HepG2 (cell line): Measurements from ENCODE around the gene TMED5. TPM values are rescaled to one million over a fixed set of nuclear protein-coding genes. Genes with fewer than 3 reads are reported as not detected.

Experiments used
- AFF4 ChIP-seq: sonication (generic); formaldehyde crosslinking; IDR thresholded peaks from 2 replicates; pipeline ENCODE4 v1.4.0; 2020; ENCODE audit warnings: missing genetic modification reagents
- ASH2L ChIP-seq: fragments of 300-600, 200-600 bp; sonication (generic); IDR thresholded peaks from 2 replicates; pipeline ENCODE4 v1.7.0; 2017; ENCODE audit warnings: low read depth, mild to moderate bottlenecking, moderate library complexity, mixed read lengths, low read length; ENCODE audit not compliant: insufficient read length
- HMGXB4 ChIP-seq, 2 experiments: sonication (generic) in 1 of 2; formaldehyde crosslinking in 1 of 2; IDR thresholded peaks; 2 replicates each; pipeline versions ENCODE4 v1.4.0 to v1.6.1; 2018 to 2020; ENCODE audit warnings: missing genetic modification reagents in 2 of 2, borderline replicate concordance in 1 of 2, low read depth in 1 of 2, mild to moderate bottlenecking in 1 of 2, missing biosample characterization in 1 of 2
- NFIB ChIP-seq: sonication (generic); formaldehyde crosslinking; IDR thresholded peaks from 2 replicates; pipeline ENCODE4 v1.9.0; 2021; ENCODE audit warnings: missing genetic modification reagents, mild to moderate bottlenecking, borderline replicate concordance
- NFIC ChIP-seq: IDR thresholded peaks from 2 replicates; pipeline ENCODE4 v1.6.1; 2012; ENCODE audit warnings: mild to moderate bottlenecking, low read length, inconsistent platforms
- NR2F6 ChIP-seq, 2 experiments: IDR thresholded peaks; 2 replicates each; pipeline ENCODE4 v1.6.1; 2016; ENCODE audit warnings: antibody characterized with exemption in 1 of 2, mild to moderate bottlenecking in 1 of 2
- POLR2AphosphoS2 ChIP-seq: IDR thresholded peaks from 2 replicates; pipeline ENCODE4 v1.6.1; 2011; ENCODE audit warnings: low read depth, low read length, improper control_type of control experiment
- TERF1 ChIP-seq: sonication (generic); formaldehyde crosslinking; IDR thresholded peaks from 2 replicates; pipeline ENCODE4 v1.8.0; 2022; ENCODE audit warnings: mild to moderate bottlenecking, missing genetic modification reagents, moderate library complexity
- TGIF2 ChIP-seq: IDR thresholded peaks from 2 replicates; pipeline ENCODE4 v1.6.1; 2016; ENCODE audit warnings: control low read depth, missing compliant biosample characterization
- XRCC5 ChIP-seq: fragments of 200-400 bp; formaldehyde crosslinking; optimal IDR thresholded peaks from 2 replicates; pipeline ENCODE3; 2017; ENCODE audit warnings: mild to moderate bottlenecking, low read length
- ZFP41 ChIP-seq: sonication (generic); formaldehyde crosslinking; IDR thresholded peaks from 2 replicates; pipeline ENCODE4 v1.4.0; 2020; ENCODE audit warnings: mild to moderate bottlenecking, missing genetic modification reagents, borderline replicate concordance
- ZMYM3 ChIP-seq: sonication (generic); formaldehyde crosslinking; IDR thresholded peaks from 2 replicates; pipeline ENCODE4 v1.5.1; 2020; ENCODE audit warnings: mild to moderate bottlenecking, missing genetic modification reagents
- ZNF17 ChIP-seq: sonication (generic); formaldehyde crosslinking; IDR thresholded peaks from 2 replicates; pipeline ENCODE4 v1.5.0; 2020; ENCODE audit warnings: mild to moderate bottlenecking, missing genetic modification reagents
- ZNF44 ChIP-seq: sonication (generic); formaldehyde crosslinking; IDR thresholded peaks from 2 replicates; pipeline ENCODE4 v1.5.1; 2020; ENCODE audit warnings: mild to moderate bottlenecking, missing genetic modification reagents
- ZNF530 ChIP-seq: sonication (generic); formaldehyde crosslinking; IDR thresholded peaks from 2 replicates; pipeline ENCODE4 v1.5.0; 2020; ENCODE audit warnings: low read depth, mild to moderate bottlenecking, missing genetic modification reagents
- ZNF564 ChIP-seq: sonication (generic); formaldehyde crosslinking; IDR thresholded peaks from 2 replicates; pipeline ENCODE4 v1.8.1; 2023; ENCODE audit warnings: mild to moderate bottlenecking, missing genetic modification reagents
- ZNF574 ChIP-seq: sonication (generic); formaldehyde crosslinking; IDR thresholded peaks from 2 replicates; pipeline ENCODE4 v1.4.0; 2020; ENCODE audit warnings: missing genetic modification reagents
- ZNF577 ChIP-seq: sonication (generic); formaldehyde crosslinking; IDR thresholded peaks from 2 replicates; pipeline ENCODE4 v1.4.0; 2020; ENCODE audit warnings: mild to moderate bottlenecking, low read depth, missing genetic modification reagents, borderline replicate concordance
- ZNF879 ChIP-seq: sonication (generic); formaldehyde crosslinking; IDR thresholded peaks from 2 replicates; pipeline ENCODE4 v1.8.1; 2023; ENCODE audit warnings: missing genetic modification reagents
- polyA plus RNA-seq, 8 experiments: library from polyadenylated mRNA; depleted of rRNA in 3 of 8; stranded (reverse) in 7 of 8; unstranded in 1 of 8; fragments of >200 nt; fragmentation: Illumina TruSeq in 4 of 8; extraction: Trizol in 4 of 8; gene quantifications; 2 replicates each; pipeline versions ENCODE4 v1.2.1 to v1.2.3, GENCODE V29; 2011 to 2016; ENCODE audit warnings: low read depth in 4 of 8, missing spikeins in 1 of 8, mixed read lengths in 1 of 8; ENCODE audit not compliant: insufficient read depth in 1 of 8
- total RNA-seq, 5 experiments: library from RNA; depleted of rRNA; stranded (reverse); fragments of >200 nt; fragmentation: Illumina TruSeq; extraction: Trizol; gene quantifications; 2 replicates each; pipeline ENCODE4 v1.2.3, GENCODE V29; 2016; ENCODE audit warnings: low read depth in 1 of 5

TMED5 gene
- total and polyA plus RNA-seq, 2 of the 13 experiments (the other 11 are each of a cell fraction or from before 2014, with no cell fraction given) = 58.1 to 99.0 TPM

- TF ChIP-seq HMGXB4 (CRISPR knock-in tag; IDR thresholded peaks at IDR 0.05; ENCODE audit: borderline replicate concordance in 1 of 2, low read depth in 1 of 2) (peak in 1 of 2 experiments; percentile 38; a peak in 1 of 4 replicates), ASH2L (no peak), NR2F6 (IDR thresholded peaks at IDR 0.05) (no peak), NR2F6 (CRISPR knock-in tag; IDR thresholded peaks at IDR 0.05) (no peak; the same call in 1 of the 2 replicates), ZNF530 (no peak), POLR2AphosphoS2 (no peak), XRCC5 (peak; percentile 31), AFF4 (CRISPR knock-in tag) (peak; percentile 79; the same call in 1 of the 2 replicates), ZFP41 (CRISPR knock-in tag) (peak; percentile 70; the same call in 1 of the 2 replicates), ZNF577 (CRISPR knock-in tag) (no peak), TERF1 (CRISPR knock-in tag) (no peak), ZMYM3 (CRISPR knock-in tag) (peak; percentile 49; the same call in 1 of the 2 replicates), ZNF574 (CRISPR knock-in tag) (peak; percentile 87), ZNF879 (CRISPR knock-in tag) (peak; percentile 71; the same call in 1 of the 2 replicates), ZNF564 (CRISPR knock-in tag) (peak; percentile 78), ZNF44 (CRISPR knock-in tag) (no peak), TGIF2 (CRISPR knock-in tag) (peak; percentile 42; the same call in 1 of the 2 replicates), NFIC (no peak), ZNF17 (CRISPR knock-in tag) (peak; percentile 93; the same call in 1 of the 2 replicates), NFIB (CRISPR knock-in tag) (no peak)
These were observed at the start of gene TMED5 (continued) for GRCh38 chr1:93179886-93180722.
